GM12878 (cell line): ENCODE measurements around the gene GHDC. TPM values are rescaled to one million over a fixed set of nuclear protein-coding genes. Genes with fewer than 3 reads are reported as not detected.

Experiments used
- ATAC-seq: fragments of 200-7000 bp; cut with Tn5 transposase; 3 replicates; pipeline ENCODE4 v1.9.1; 2020; ENCODE audit warnings: mild to moderate bottlenecking, moderate library complexity
- BruUV-seq: library from RNA; stranded (reverse); fragments of 400-500 nt; replicated peaks from 2 replicates; lab custom pipeline; 2021; lab: Mats Ljungman, UMichigan
- CTCF ChIA-PET: fragments of 300-600 bp; sonication (Branson Sonifier 250); formaldehyde crosslinking; extraction: SDS; loops from one replicate; lab custom pipeline; 2021; ENCODE audit warnings: inconsistent platforms; lab: Yijun Ruan, JAX
- POLR2A ChIA-PET: fragments of 350-600 bp; formaldehyde crosslinking; extraction: SDS; loops from one replicate; lab custom pipeline; 2021; ENCODE audit warnings: inconsistent platforms; lab: Charles Lee
- RAD21 ChIA-PET: fragments of 300-600 bp; sonication (Branson Sonifier 250); formaldehyde crosslinking; loops from one replicate; lab custom pipeline; 2023; ENCODE audit warnings: antibody characterized with exemption; ENCODE audit not compliant: unreplicated experiment; lab: Charles Lee
- SMC1A ChIA-PET: fragments of 300-600 bp; sonication (Branson Sonifier 250); formaldehyde crosslinking; loops from one replicate; lab custom pipeline; 2023; ENCODE audit not compliant: unreplicated experiment, uncharacterized antibody; lab: Charles Lee
- DNase-seq: peaks from one replicate; pipeline ENCODE4 v3.0.0-alpha.2; 2011; ENCODE audit warnings: low read depth, low spot score
- FAIRE-seq: peaks from 3 replicates; lab custom pipeline; 2011; peaks lifted over from hg19 to GRCh38; lab: Jason Lieb, UNC
- H2AFZ ChIP-seq: 2 replicates; pipeline ENCODE4 v1.6.0; 2011; ENCODE audit warnings: low read depth, low read length, control low read depth; ENCODE audit not compliant: control insufficient read depth
- H3K27ac ChIP-seq: 2 replicates; pipeline ENCODE4 v1.5.1; 2011; ENCODE audit warnings: control low read depth; ENCODE audit not compliant: control insufficient read depth, insufficient read depth
- H3K27me3 ChIP-seq, 2 experiments: replicated peaks in 1 of 2; 2 replicates each; pipeline versions ENCODE4 v1.6.0 to v1.6.1; 2011; ENCODE audit warnings: low read length in 1 of 2; ENCODE audit not compliant: control insufficient read depth in 2 of 2, insufficient read depth in 2 of 2
- H3K36me3 ChIP-seq, 2 experiments: 2 replicates each; pipeline ENCODE4 v1.5.1; 2011; ENCODE audit warnings: low read length in 1 of 2; ENCODE audit not compliant: control insufficient read depth in 2 of 2, insufficient read depth in 2 of 2
- H3K4me1 ChIP-seq: 2 replicates; pipeline ENCODE4 v1.6.1; 2011; ENCODE audit warnings: mild to moderate bottlenecking, low read length, moderate library complexity, mixed read lengths; ENCODE audit not compliant: control insufficient read depth, insufficient read depth
- H3K4me2 ChIP-seq: 2 replicates; pipeline ENCODE4 v1.6.0; 2011; ENCODE audit warnings: control low read depth; ENCODE audit not compliant: control insufficient read depth, insufficient read depth
- H3K4me3 ChIP-seq: fragments of 200-600 bp; sonication (generic); 2 replicates; pipeline ENCODE4 v1.5.1; 2016
- H3K79me2 ChIP-seq: 2 replicates; pipeline ENCODE4 v1.6.0; 2011; ENCODE audit warnings: low read length; ENCODE audit not compliant: control insufficient read depth, insufficient read depth
- H3K9ac ChIP-seq: 2 replicates; pipeline ENCODE4 v1.8.0; 2011; ENCODE audit warnings: low read length, control low read depth, mixed read lengths; ENCODE audit not compliant: control insufficient read depth, insufficient read depth
- H3K9me3 ChIP-seq: replicated peaks from 3 replicates; pipeline ENCODE4 v1.5.1; 2011; ENCODE audit warnings: mild to moderate bottlenecking, low read length; ENCODE audit not compliant: control insufficient read depth, insufficient read depth
- H4K20me1 ChIP-seq: 2 replicates; pipeline ENCODE4 v1.6.0; 2011; ENCODE audit not compliant: control insufficient read depth, insufficient read depth
- ATF7 ChIP-seq: fragments of 450-650 bp; IDR thresholded peaks from 2 replicates; pipeline ENCODE4 v1.6.1; 2016; ENCODE audit warnings: low read depth, mild to moderate bottlenecking
- BCL11A ChIP-seq: IDR thresholded peaks from 2 replicates; pipeline ENCODE4 v1.6.1; 2011; ENCODE audit warnings: low read depth, low read length
- LARP7 ChIP-seq: fragments of 450-650 bp; IDR thresholded peaks from 2 replicates; pipeline ENCODE4 v1.6.1; 2017; ENCODE audit warnings: mild to moderate bottlenecking
- MEF2A ChIP-seq: IDR thresholded peaks from 2 replicates; pipeline ENCODE4 v1.6.1; 2011; ENCODE audit warnings: low read depth, mild to moderate bottlenecking, low read length, moderate library complexity; ENCODE audit not compliant: insufficient read depth
- MYB ChIP-seq: fragments of 150-350 bp; IDR thresholded peaks from 2 replicates; pipeline ENCODE4 v1.6.1; 2014; ENCODE audit warnings: mild to moderate bottlenecking, low read depth, low read length, borderline replicate concordance
- NBN ChIP-seq: fragments of 450-650 bp; IDR thresholded peaks from 2 replicates; pipeline ENCODE4 v1.6.1; 2016
- RFX5 ChIP-seq: IDR thresholded peaks from 2 replicates; pipeline ENCODE4 v1.6.1; 2011; ENCODE audit warnings: low read depth, low read length, improper control_type of control experiment
- SIX5 ChIP-seq: IDR thresholded peaks from 2 replicates; pipeline ENCODE4 v1.6.1; 2011; ENCODE audit warnings: mild to moderate bottlenecking, low read depth, low read length, moderate library complexity; ENCODE audit not compliant: severe bottlenecking
- STAT3 ChIP-seq: IDR thresholded peaks from 2 replicates; pipeline ENCODE4 v1.6.1; 2011; ENCODE audit warnings: low read depth, low read length, improper control_type of control experiment
- SUPT20H ChIP-seq: IDR thresholded peaks from 2 replicates; pipeline ENCODE4 v1.6.1; 2011; ENCODE audit warnings: low read depth, mild to moderate bottlenecking, low read length, moderate library complexity, borderline replicate concordance; ENCODE audit not compliant: control insufficient read depth
- WGBS: methylation state at CpG from one replicate; pipeline ENCODE4 v1.1.6; 2016; ENCODE audit warnings: low lambda C conversion rate; ENCODE audit not compliant: insufficient replicate concordance, insufficient coverage; ENCODE audit errors: missing lambda C conversion rate; 5-methylcytosine and 5-hydroxymethylcytosine counted together
- in situ Hi-C: fragments of 300-500 bp; cut with MboI; formaldehyde crosslinking; loops from 9 replicates; pipeline ENCODE4 v1.14.3; 2018; ENCODE audit warnings: mixed read lengths
- intact Hi-C: fragments of 100-400 bp; cut with micrococcal nuclease; formaldehyde crosslinking; loops from one replicate; pipeline ENCODE4 v1.14.2; 2022; ENCODE audit not compliant: unreplicated experiment
- polyA plus RNA-seq, 11 experiments: library from polyadenylated mRNA; depleted of rRNA in 4 of 11; unstranded in 6 of 11; stranded (reverse) in 5 of 11; fragments of >200 nt; fragmentation: Nextera tagmentation in 4 of 11; fragmentation: Illumina TruSeq in 1 of 11; extraction: Ambion mirVana in 4 of 11; extraction: Trizol in 1 of 11; gene quantifications; 1 replicate in 1 of 11; 2 replicates in 10 of 11; pipeline versions ENCODE4 v1.2.1 to v1.2.3, GENCODE V29; 2011 to 2016; ENCODE audit warnings: inconsistent platforms in 2 of 11, missing spikeins in 2 of 11, low read depth in 1 of 11
- total RNA-seq, 4 experiments: library from RNA; depleted of rRNA in 3 of 4; stranded (reverse); fragments of >200 nt in 3 of 4; fragmentation: Illumina TruSeq in 1 of 4; extraction: Trizol in 1 of 4; gene quantifications; 2 replicates each; pipeline versions ENCODE4 v1.2.1 to v1.2.3, GENCODE V29; 2013 to 2021

Gene GHDC
- total and polyA plus RNA-seq, 10 of the 15 experiments (the other 5 are each of a cell fraction or from before 2014, with no cell fraction given), result 0.72 to 20.6 (median 12.9) TPM

DNA sequence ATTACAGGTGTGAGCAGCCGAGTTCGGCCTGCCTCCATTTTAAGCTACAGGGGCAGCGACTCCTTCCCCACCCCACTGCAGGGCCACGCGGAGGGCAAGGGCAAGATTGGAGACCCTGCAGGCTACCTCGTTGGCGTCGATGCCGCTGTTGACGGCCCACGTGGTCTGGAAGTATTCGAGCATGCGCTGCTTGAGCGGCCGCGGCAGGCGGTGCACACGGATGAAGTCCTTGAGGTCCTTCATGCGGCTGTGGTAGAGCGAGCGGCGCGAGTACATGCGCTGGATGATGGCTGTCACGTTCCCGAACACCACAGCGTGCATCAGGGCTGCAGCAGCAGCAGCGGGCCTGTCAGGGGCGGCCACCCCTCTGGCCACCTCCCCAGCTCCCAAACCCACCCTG lies 24.9 kb downstream of the GHDC start:
- H3K36me3 ChIP-seq, result no peaks in the 10 kb centered on the region
- no peaks in the 10 kb centered on the region; the same call in 1 of the 2 replicates for H3K4me1 ChIP-seq
- no peaks in the 10 kb centered on the region for H3K27me3 ChIP-seq
- ChIA-PET RAD21 (no interaction called here), CTCF (no interaction called here), SMC1A (interaction anchor here (0.9 kb wide), 1 partner anchor 12 kb away, joined by 3 read pairs; no protein-coding TSS in a partner anchor), POLR2A (no interaction called here)
- TF ChIP-seq SIX5 (no peak), MEF2A (no peak), NBN (no peak), ATF7 (no peak), BCL11A (no peak), LARP7 (no peak)
- no peaks in the 10 kb centered on the region for H3K9me3 ChIP-seq
- no peak overlapping the region for H3K4me2 ChIP-seq
- no peak overlapping the region for H2AFZ ChIP-seq
- ATAC-seq, result no peak
- no peak for DNase-seq
- BruUV-seq, result no TSS peak
- intact Hi-C loops (no loop called here), in situ Hi-C loops (no loop called here)
- no peaks in the 10 kb centered on the region for H4K20me1 ChIP-seq
- H3K79me2 ChIP-seq, result no peaks in the 10 kb centered on the region
- no peak for FAIRE-seq
- H3K4me3 ChIP-seq, result no peak overlapping the region
- WGBS, result 89% methylated on average over 29 of the region's 29 CpGs
- H3K9ac ChIP-seq, result no peak overlapping the region
- H3K27ac ChIP-seq, result no peak overlapping the region

DNA sequence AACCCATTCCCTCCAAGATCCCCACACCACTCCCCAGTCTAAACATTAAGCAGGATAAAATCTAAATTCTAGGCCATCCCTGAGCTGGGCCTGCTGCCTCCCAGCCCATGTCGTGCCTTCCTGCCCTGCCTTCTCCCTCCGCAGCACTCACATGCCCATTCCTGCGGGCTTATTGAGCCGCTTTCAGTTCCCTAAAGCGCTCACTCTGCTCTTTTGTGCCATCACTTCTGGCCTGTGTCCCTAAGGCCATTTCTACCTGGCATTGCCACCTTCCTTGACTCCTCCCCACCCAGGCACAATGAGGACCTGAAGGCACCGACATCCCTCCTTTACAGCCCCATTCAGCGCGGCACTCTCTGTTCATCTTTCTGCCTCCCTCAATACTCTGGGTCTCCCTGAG lies 26.5 kb downstream of the GHDC start:
- H3K79me2 ChIP-seq, result no peaks in the 10 kb centered on the region
- TF ChIP-seq MEF2A (no peak), MYB (no peak), RFX5 (no peak), STAT3 (no peak), SUPT20H (no peak)
- no peaks in the 10 kb centered on the region for H3K9me3 ChIP-seq
- ChIA-PET CTCF (interaction anchor here (2.3 kb wide), 1 partner anchor 13 kb away, joined by 14 read pairs; the partner anchor contains the start of gene KCNH4), SMC1A (interaction anchor here (0.7 kb wide), 1 partner anchor 47 kb away, joined by 3 read pairs; no protein-coding TSS in a partner anchor), RAD21 (no interaction called here), POLR2A (interaction anchor here (0.6 kb wide), 3 partner anchors 12 to 199 kb away, joined by 3 read pairs; no protein-coding TSS in a partner anchor)
- BruUV-seq, result no TSS peak
- DNase-seq, result no peak
- no peaks in the 10 kb centered on the region for H3K36me3 ChIP-seq
- intact Hi-C loops (no loop called here), in situ Hi-C loops (no loop called here)
- FAIRE-seq, result no peak
- no peaks in the 10 kb centered on the region for H3K4me1 ChIP-seq
- WGBS, result 71% methylated on average over 8 of the region's 8 CpGs
- H3K4me2 ChIP-seq, result no peak overlapping the region
- no peak for ATAC-seq
- no peak overlapping the region for H3K27ac ChIP-seq
- H4K20me1 ChIP-seq, result no peaks in the 10 kb centered on the region
- H3K4me3 ChIP-seq, result no peak overlapping the region
- no peak overlapping the region for H2AFZ ChIP-seq
- no peak overlapping the region for H3K9ac ChIP-seq
- no peaks in the 10 kb centered on the region for H3K27me3 ChIP-seq
